ENCODE results near the gene ACSL3. TPM values are rescaled to one million over a fixed set of nuclear protein-coding genes. Genes with fewer than 3 reads are reported as not detected.
A peak's percentile ranks its signal among the peaks of the same experiment; 100 is the strongest.
"Not testable (repeated sequence)": the region's sequence is repeated elsewhere in the genome, so short reads cannot be mapped to it uniquely, and the experiment has no call there.

Gene ACSL3
- total RNA-seq, 2 donors from 2014 or later = 116 to 162 TPM

DNA sequence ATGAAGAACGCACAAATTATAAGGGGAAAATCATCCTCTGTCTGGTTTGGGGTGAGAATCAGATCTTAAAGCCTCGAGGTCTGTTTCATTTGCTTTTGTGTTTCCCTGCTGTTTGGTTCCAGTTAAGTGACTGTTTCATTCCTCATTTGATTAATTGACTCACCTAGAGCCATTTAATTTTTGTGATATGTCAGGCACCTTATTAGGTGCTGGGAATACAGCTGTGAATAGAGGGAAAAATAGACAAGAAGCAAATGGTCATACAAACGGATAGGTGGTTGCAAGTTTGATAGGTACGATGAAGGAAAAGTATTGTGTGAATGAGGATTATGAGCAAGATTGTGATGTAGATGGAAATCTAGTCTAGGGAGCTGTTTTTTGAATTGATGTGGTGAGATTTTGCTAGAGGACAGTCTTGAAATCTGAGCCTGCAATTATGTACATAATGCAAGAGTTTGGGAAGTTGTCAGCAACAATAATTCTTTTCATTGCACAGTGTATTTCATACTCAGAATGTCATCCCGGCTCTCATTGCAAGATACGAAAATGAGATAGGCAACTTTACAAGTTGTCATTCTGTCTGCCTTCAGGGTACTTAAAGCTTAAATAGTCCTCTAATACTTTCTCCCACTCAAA lies 2.2 kb downstream of the ACSL3 start:
- peaks cover 5% of the 10 kb centered on the region for H3K4me1 ChIP-seq
- intact Hi-C loops (cut with DNase I) = loop anchor here (5.0 kb wide), 1 partner anchor 66 kb away; no protein-coding TSS in a partner anchor

GRCh38 chr2:222864296-222864695 lies 3.5 kb downstream of the ACSL3 start:
- Histone ChIP-seq H3K27me3 (no peaks in the 10 kb centered on the region), H3K4me3 (no peak overlapping the region), H3K9ac (ENCODE audit: low read depth in 2 of 2, low read length in 2 of 2) (no peak overlapping the region), H3K27ac (no peak overlapping the region), H3K36me3 (no peaks in the 10 kb centered on the region), H3K4me1 (peaks cover 5% of the 10 kb centered on the region), H3K9me3 (no peaks in the 10 kb centered on the region)
- no peak for DNase-seq
- TF ChIP-seq, protein P1, sequence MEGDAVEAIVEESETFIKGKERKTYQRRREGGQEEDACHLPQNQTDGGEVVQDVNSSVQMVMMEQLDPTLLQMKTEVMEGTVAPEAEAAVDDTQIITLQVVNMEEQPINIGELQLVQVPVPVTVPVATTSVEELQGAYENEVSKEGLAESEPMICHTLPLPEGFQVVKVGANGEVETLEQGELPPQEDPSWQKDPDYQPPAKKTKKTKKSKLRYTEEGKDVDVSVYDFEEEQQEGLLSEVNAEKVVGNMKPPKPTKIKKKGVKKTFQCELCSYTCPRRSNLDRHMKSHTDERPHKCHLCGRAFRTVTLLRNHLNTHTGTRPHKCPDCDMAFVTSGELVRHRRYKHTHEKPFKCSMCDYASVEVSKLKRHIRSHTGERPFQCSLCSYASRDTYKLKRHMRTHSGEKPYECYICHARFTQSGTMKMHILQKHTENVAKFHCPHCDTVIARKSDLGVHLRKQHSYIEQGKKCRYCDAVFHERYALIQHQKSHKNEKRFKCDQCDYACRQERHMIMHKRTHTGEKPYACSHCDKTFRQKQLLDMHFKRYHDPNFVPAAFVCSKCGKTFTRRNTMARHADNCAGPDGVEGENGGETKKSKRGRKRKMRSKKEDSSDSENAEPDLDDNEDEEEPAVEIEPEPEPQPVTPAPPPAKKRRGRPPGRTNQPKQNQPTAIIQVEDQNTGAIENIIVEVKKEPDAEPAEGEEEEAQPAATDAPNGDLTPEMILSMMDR (IDR thresholded peaks at IDR 0.05) = no peak
- intact Hi-C loops (cut with DNase I) = loop anchor here (5.0 kb wide), 1 partner anchor 67 kb away; no protein-coding TSS in a partner anchor

More for the DNA sequence above, 2.2 kb downstream of the ACSL3 start:
- H3K9me3 ChIP-seq = no peaks in the 10 kb centered on the region
- no peaks in the 10 kb centered on the region for H3K27me3 ChIP-seq
- H3K27ac ChIP-seq = no peak overlapping the region
- H3K4me3 ChIP-seq = no peak overlapping the region
- no peaks in the 10 kb centered on the region for H3K36me3 ChIP-seq
- no peak for DNase-seq
- TF ChIP-seq, protein P1 (IDR thresholded peaks at IDR 0.05) = no peak
- no peak overlapping the region for H3K9ac ChIP-seq (ENCODE audit: low read depth in 2 of 2, low read length in 2 of 2)

DNA sequence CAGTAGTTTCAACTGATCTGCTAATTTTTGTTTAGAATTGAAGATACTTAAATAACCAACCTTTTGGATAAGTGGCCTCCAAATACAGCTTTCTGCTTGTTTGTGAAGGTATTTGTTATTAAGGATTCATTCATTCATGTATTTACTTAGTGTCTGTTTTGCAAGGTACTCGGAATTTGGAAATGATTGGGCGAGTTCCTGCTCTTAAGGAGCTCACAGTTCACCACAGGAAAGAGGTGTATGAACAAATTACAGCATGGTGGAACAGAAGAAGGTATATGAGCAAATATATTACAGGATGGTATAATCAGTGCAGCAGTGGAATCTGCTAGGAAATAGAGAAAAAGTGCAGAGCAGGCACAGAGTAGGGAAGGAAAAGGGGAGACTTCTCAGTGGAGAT lies 4.5 kb downstream of the ACSL3 start:
- Histone ChIP-seq H3K9ac (ENCODE audit: low read depth in 2 of 2, low read length in 2 of 2) (no peak overlapping the region), H3K27ac (no peak overlapping the region), H3K36me3 (no peaks in the 10 kb centered on the region), H3K4me3 (no peak overlapping the region), H3K9me3 (no peaks in the 10 kb centered on the region), H3K4me1 (peaks cover 5% of the 10 kb centered on the region), H3K27me3 (no peaks in the 10 kb centered on the region)
- intact Hi-C loops (cut with DNase I) = loop anchor here (5.0 kb wide), 1 partner anchor 37 kb away; no protein-coding TSS in a partner anchor
- TF ChIP-seq, protein P1 (IDR thresholded peaks at IDR 0.05) = no peak
- no peak for DNase-seq

DNA sequence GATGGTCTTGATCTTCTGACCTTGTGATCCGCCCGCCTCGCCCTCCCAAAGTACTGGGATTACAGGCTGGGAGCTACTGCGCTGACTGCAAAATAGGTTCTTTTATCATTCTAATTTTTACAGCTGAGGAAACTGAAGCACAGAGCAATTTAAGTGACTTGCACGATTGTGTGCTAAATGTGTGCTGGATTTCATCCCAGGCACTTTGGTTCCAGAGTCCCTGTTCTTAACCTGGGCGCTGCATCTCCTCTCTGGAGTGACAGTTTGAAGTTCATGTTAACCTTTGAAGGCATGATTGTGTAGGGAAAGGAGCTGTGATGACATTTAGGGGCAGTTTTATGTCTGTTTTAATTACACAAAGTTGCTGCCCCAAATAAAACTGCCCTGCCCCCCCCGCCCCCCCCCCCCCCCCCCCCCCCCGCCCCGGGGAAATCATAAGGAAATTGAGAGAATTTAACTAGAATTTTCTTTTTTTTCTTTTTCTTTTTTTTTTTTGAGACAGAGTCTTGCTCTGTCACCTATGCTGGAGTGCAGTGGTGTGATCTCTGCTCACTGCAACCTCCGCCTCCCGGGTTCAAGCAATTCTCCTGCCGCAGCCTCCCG lies 5.6 kb downstream of the ACSL3 start:
- peaks cover 5% of the 10 kb centered on the region for H3K4me1 ChIP-seq
- intact Hi-C loops (cut with DNase I) = loop anchor here (5.0 kb wide), 1 partner anchor 36 kb away; no protein-coding TSS in a partner anchor
- DNase-seq = peak; percentile 31

GRCh38 chr2:222868560-222869251 lies 7.9 kb downstream of the ACSL3 start:
- not testable (repeated sequence) for H3K27ac ChIP-seq; H3K9ac ChIP-seq (ENCODE audit: low read depth in 2 of 2, low read length in 2 of 2); H3K9me3 ChIP-seq; H3K4me3 ChIP-seq; H3K27me3 ChIP-seq; H3K4me1 ChIP-seq; H3K36me3 ChIP-seq; DNase-seq
- intact Hi-C loops (cut with DNase I) = loop anchor here (5.0 kb wide), 1 partner anchor 34 kb away; no protein-coding TSS in a partner anchor

More for the DNA sequence above, 5.6 kb downstream of the ACSL3 start:
- H3K4me3 ChIP-seq = no peak overlapping the region
- TF ChIP-seq, protein P1 (IDR thresholded peaks at IDR 0.05) = no peak
- H3K36me3 ChIP-seq = no peaks in the 10 kb centered on the region
- no peaks in the 10 kb centered on the region for H3K9me3 ChIP-seq
- H3K27ac ChIP-seq = no peak overlapping the region
- no peaks in the 10 kb centered on the region for H3K27me3 ChIP-seq
- H3K9ac ChIP-seq (ENCODE audit: low read depth in 2 of 2, low read length in 2 of 2) = no peak overlapping the region
